Type B pancreatic cell (in vitro differentiated cells): ENCODE measurements around the gene ADD2. TPM values are rescaled to one million over a fixed set of nuclear protein-coding genes. Genes with fewer than 3 reads are reported as not detected.
"Not testable (repeated sequence)": the region's sequence is repeated elsewhere in the genome, so short reads cannot be mapped to it uniquely, and the experiment has no call there.

Experiments
- DNase-seq: peaks from one replicate; pipeline ENCODE4 v3.0.0; 2021; ENCODE audit warnings: mixed read lengths; ENCODE audit not compliant: unreplicated experiment; ENCODE audit errors: extremely low spot score
- H3K27ac Mint-ChIP-seq: 2 replicates; pipeline ENCODE4 v1.8.0; 2021; ENCODE audit warnings: mild to moderate bottlenecking, mixed read lengths
- H3K27me3 Mint-ChIP-seq: 2 replicates; pipeline ENCODE4 v1.8.0; 2021; ENCODE audit warnings: mixed read lengths
- H3K36me3 Mint-ChIP-seq: 2 replicates; pipeline ENCODE4 v1.8.0; 2021; ENCODE audit warnings: mixed read lengths
- H3K4me1 Mint-ChIP-seq: one replicate; pipeline ENCODE4 v1.8.0; 2021; ENCODE audit warnings: mixed read lengths; ENCODE audit not compliant: unreplicated experiment
- H3K4me3 Mint-ChIP-seq: 2 replicates; pipeline ENCODE4 v1.8.0; 2021; ENCODE audit warnings: mild to moderate bottlenecking, mixed read lengths
- H3K9me3 Mint-ChIP-seq: 2 replicates; pipeline ENCODE4 v1.8.0; 2021; ENCODE audit warnings: mixed read lengths
- CTCF ChIP-seq: fragments of 200-600 bp; sonication (generic); conservative IDR thresholded peaks from 2 replicates; pipeline ENCODE4 v1.5.0; 2021; ENCODE audit warnings: antibody characterized with exemption, mild to moderate bottlenecking
- total RNA-seq: library from RNA; stranded (reverse); gene quantifications from 2 replicates; pipeline ENCODE4 v1.2.1, GENCODE V29; 2021; ENCODE audit warnings: low replicate concordance

ADD2 gene
- total RNA-seq, 1 donor from 2014 or later: 5.0 TPM

GRCh38 chr2:70659551-70659950 is 108.4 kb downstream of the ADD2 start:
- peaks cover 45% of the 10 kb centered on the region for H3K27me3 Mint-ChIP-seq
- no peak overlapping the region for H3K27ac Mint-ChIP-seq
- DNase-seq: no peak
- no peak for TF ChIP-seq CTCF
- H3K36me3 Mint-ChIP-seq: no peaks in the 10 kb centered on the region
- no peaks in the 10 kb centered on the region for H3K9me3 Mint-ChIP-seq
- no peaks in the 10 kb centered on the region for H3K4me1 Mint-ChIP-seq
- H3K4me3 Mint-ChIP-seq: no peak overlapping the region

GRCh38 chr2:70658476-70658875 is 109.5 kb downstream of the ADD2 start:
- H3K36me3 Mint-ChIP-seq: no peaks in the 10 kb centered on the region
- no peak for DNase-seq
- H3K4me1 Mint-ChIP-seq: no peaks in the 10 kb centered on the region
- no peak overlapping the region for H3K27ac Mint-ChIP-seq
- no peak for TF ChIP-seq CTCF
- H3K9me3 Mint-ChIP-seq: no peaks in the 10 kb centered on the region
- no peak overlapping the region for H3K4me3 Mint-ChIP-seq
- H3K27me3 Mint-ChIP-seq: peaks cover 55% of the 10 kb centered on the region

GRCh38 chr2:70657246-70657645 is 110.8 kb downstream of the ADD2 start:
- H3K9me3 Mint-ChIP-seq: no peaks in the 10 kb centered on the region
- H3K27me3 Mint-ChIP-seq: peaks cover 64% of the 10 kb centered on the region
- H3K36me3 Mint-ChIP-seq: no peaks in the 10 kb centered on the region
- no peak for TF ChIP-seq CTCF
- no peak overlapping the region for H3K4me3 Mint-ChIP-seq
- no peaks in the 10 kb centered on the region for H3K4me1 Mint-ChIP-seq
- DNase-seq: no peak
- no peak overlapping the region for H3K27ac Mint-ChIP-seq

- Mint-ChIP-seq H3K36me3 (no peaks in the 10 kb centered on the region), H3K9me3 (no peaks in the 10 kb centered on the region), H3K4me3 (no peak overlapping the region), H3K4me1 (no peaks in the 10 kb centered on the region), H3K27me3 (peaks cover 71% of the 10 kb centered on the region), H3K27ac (no peak overlapping the region)
- TF ChIP-seq CTCF: no peak
- DNase-seq: no peak
These were observed 111.5 kb downstream of the ADD2 start for GRCh38 chr2:70656421-70657010.

- no peak for TF ChIP-seq CTCF
- DNase-seq: no peak
- H3K9me3 Mint-ChIP-seq: no peaks in the 10 kb centered on the region
- H3K36me3 Mint-ChIP-seq: no peaks in the 10 kb centered on the region
- no peak overlapping the region for H3K4me3 Mint-ChIP-seq
- H3K4me1 Mint-ChIP-seq: no peaks in the 10 kb centered on the region
- no peak overlapping the region for H3K27ac Mint-ChIP-seq
- peaks cover 77% of the 10 kb centered on the region for H3K27me3 Mint-ChIP-seq
These were observed 112.2 kb downstream of the ADD2 start for GRCh38 chr2:70655786-70656185.

- H3K27me3 Mint-ChIP-seq: peaks cover 75% of the 10 kb centered on the region
- not testable (repeated sequence) for H3K4me1 Mint-ChIP-seq, H3K9me3 Mint-ChIP-seq, H3K27ac Mint-ChIP-seq, H3K4me3 Mint-ChIP-seq, H3K36me3 Mint-ChIP-seq, DNase-seq
- TF ChIP-seq CTCF: peak; percentile 72
These were observed 112.8 kb downstream of the ADD2 start for GRCh38 chr2:70655211-70655610.
